ENCODE measurements around the gene MYORG. TPM values are rescaled to one million over a fixed set of nuclear protein-coding genes. Genes with fewer than 3 reads are reported as not detected.

The MYORG gene
- total RNA-seq, result 5.3 TPM
- long read RNA-seq, full-length matches to known transcripts, result 3 of 5 reads
- long read RNA-seq, partial matches to known transcripts, result 0 of 5 reads
- long read RNA-seq, other reads (novel, unspliced or antisense), result 2 of 5 reads

DNA sequence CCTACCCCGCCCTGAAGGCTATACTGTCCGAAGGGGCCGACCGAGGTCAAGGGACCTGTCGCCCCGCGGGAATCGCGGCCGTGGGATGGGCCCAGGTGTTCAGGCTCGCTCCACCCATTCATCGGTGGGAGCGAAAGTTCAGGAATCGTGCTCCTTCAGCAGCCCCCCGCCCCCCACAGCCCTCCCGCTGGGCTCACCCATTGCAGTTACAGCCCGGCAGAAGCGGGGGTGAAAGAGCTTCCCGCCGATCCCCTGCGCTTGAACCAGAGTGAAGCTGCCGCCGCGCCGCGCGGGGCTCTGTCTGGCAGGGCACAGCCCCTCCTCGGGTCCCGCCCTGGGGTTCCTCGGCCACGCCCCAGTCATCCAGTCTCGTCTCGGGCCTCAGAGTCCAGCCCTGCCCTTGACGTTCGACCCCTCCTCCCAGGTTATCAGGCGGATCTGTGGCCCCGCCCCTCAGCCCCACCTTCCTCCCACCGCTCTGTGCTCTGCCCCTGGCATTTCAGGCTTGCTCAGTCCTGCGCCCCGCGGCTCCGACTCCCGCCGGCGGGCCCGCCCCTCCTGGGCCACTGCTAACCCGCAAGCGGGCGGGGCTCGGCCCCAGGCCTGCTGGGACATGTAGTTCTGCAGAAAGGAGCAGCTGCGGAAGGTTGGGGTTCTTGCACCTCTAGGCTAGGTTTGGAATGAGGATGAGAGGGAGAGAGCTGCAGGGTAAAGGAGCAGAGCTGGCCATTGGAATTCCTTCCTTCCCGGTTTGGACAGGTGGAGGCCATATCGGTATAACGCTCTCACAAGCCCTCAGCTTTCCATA lies at the start of gene MYORG:
MYORG (minus strand) TSS at position 303 of the 808 bp plus-strand sequence. CDS start 3,955 bp downstream, outside the sequence.
- intact Hi-C loops (cut with micrococcal nuclease), result loop anchor here (5.0 kb wide), 1 partner anchor 44 kb away; no protein-coding TSS in a partner anchor
- ATAC-seq, result peak; percentile 80
- peak; percentile 96 for DNase-seq

DNA sequence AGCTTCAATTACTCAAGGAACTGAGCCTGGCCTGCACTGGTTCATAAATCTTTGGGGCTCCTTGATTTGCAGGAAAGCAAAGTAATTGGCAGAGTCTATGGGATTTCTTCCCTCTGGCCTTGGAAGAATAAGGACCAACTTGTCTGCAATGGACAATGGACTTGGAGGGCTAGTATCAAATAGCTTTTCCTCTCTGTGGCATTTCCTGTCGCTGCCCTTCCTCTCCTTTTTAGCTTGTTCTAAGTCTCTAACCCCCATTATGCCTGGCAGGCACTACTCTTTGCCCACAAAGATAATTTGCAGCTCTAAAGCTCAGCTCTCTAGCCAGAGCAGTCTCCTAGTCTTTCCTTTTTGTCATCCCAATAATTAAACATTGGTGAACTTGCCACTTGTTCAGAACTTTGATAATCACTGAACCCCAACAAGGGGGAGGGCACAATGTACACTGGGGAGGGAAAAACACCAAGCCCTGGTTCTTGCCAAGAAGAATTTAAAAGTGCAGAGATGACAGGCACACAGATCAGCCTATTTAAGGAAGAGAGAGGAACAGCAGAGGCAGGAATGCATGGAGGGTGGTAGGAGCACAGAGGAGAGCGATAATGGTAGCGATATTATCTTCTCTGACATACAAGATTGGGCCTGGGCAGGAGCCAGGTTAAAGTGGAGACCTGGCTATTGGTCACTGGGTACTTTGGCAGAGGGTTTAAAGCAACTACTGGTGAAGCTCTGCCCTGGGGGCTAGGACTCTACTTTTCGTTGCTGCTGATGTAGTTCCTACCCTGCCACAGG lies 43.2 kb upstream of the MYORG start:
- ATAC-seq (no peak), DNase-seq (no peak)
- intact Hi-C loops (cut with micrococcal nuclease), result no loop called here

DNA sequence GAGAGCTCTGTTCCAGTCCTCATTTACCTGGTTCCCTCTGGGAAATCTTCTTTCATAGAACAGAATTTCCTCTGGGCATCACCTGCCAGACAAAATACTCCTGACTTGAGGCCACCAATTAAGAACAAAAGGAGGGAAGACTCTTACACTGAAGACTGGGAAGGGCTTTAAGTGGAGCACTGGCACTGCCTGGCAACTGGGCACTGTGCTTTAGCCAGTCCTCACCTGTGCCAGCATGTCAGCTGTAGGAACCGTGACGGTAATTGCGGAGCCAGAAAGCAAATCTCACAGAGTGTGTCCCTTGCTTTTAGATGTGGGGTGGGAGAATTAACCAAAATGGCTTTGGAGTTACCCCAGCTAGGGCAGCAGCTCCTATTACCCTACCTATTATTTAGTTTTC lies 41.0 kb upstream of the MYORG start:
- no peak for ATAC-seq
- no peak for DNase-seq
- intact Hi-C loops (cut with micrococcal nuclease), result no loop called here

DNA sequence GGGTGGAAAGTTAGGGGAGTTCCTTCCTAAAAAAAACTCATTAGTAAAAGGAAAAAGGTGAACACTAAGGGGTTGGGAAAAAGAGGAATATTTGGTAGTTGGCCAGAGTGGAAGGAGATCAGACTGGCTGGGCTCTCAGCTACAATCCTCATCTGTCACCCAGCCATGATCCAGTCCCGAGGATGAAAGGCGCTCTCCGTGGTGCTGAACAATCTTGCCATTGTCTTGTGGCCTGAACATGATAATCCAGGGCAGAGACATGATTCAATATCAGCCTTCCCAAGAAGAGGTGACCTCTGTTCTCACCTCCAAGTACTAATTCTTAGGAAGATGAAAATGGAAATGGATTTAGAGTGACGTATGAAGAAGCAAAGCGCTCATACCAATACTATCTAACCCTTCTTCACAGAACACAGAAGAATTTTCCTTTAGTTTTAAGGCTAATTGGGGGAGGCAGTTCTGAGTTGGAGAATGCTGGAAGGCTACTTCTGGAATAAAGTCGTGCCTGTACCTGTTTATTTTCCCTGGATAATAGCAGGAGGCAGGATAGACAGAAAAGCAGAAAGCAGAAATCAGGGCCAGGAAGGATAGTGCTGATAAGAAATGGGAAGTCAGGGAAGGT lies 36.6 kb upstream of the MYORG start:
- ATAC-seq (peak; percentile 37), DNase-seq (peak; percentile 46)
- intact Hi-C loops (cut with micrococcal nuclease), result no loop called here

DNA sequence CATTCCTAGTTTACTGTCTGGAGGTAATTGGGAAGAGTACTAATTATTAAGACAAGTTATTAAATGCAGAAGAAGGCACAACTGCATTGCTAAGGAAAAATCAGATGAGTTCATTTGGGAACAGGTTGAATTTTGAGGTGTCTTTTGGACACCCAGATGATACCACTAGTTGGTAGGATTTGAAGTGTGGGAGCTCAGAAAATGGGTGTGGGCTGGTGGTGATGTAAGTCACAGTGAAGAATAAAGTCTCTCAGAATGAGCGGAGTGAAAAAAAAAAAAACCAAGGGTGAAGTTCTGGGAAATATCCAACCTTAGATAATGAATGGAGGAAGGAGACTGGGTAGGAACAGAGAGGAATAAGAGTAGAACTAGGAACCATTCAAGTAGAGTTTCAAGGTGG lies 35.6 kb upstream of the MYORG start:
- DNase-seq (no peak), ATAC-seq (no peak)
- intact Hi-C loops (cut with micrococcal nuclease), result no loop called here

DNA sequence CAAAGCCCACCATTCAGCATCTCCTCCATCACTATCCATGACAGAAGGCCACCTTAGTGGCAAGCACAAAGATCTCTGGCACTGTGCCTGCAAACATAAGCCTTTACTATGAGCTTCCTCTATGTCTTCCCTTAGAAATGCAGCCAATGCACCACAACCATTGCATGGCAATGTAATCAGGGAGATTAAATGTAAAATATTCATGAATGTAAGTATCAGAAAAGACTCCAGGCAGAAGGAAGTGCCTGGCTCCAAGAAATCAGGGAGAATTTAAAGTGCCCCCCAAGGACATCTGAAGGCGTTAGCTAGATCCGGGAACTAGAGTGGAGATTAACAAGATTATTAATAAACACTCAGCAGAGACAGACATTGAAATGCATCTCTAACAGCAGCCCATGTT lies 32.5 kb upstream of the MYORG start:
- no peak for ATAC-seq
- intact Hi-C loops (cut with micrococcal nuclease), result loop anchor here (10.0 kb wide), 1 partner anchor 86 kb away; no protein-coding TSS in a partner anchor
- DNase-seq, result no peak

DNA sequence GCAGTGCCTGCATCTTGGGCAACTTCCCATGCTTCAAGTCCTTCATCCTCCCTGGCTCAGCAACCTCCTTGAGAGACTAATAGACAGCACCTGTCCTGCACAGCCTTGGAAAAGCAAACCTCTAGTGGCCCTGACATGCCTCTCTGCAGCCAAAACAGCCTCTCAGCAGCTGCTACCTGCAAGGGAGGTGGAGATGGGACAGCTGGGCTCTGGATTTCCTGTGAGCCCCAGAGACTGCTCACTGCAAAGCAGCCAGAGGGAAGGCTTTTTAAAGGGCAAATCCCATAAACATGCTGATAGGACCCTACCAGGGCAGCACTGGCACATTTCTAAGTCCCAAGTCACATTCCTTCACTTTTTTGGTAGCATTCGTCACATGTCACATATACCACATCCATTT lies 31.5 kb upstream of the MYORG start:
- intact Hi-C loops (cut with micrococcal nuclease), result loop anchor here (10.0 kb wide), 1 partner anchor 87 kb away; no protein-coding TSS in a partner anchor
- ATAC-seq (no peak), DNase-seq (no peak)

DNA sequence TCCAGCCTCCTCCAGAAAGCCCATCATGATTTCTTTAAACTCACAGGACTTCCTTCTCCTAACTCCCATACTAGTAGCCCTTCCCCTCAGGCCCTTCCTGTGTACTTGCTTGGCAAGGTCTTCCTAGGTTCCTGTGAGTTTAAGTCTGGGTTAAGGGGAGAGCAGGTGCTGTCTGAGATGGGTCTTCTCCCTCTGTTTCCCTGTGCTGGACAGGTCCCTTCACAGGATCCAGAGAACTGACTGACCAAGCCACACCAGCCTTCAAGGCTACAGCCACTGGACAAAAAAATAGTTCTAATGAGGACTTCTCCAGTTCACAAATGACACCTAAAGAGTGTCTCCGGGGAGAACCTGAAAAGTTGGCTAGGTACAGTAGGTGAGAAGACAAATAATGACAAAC lies 29.5 kb upstream of the MYORG start:
- no peak for DNase-seq

DNA sequence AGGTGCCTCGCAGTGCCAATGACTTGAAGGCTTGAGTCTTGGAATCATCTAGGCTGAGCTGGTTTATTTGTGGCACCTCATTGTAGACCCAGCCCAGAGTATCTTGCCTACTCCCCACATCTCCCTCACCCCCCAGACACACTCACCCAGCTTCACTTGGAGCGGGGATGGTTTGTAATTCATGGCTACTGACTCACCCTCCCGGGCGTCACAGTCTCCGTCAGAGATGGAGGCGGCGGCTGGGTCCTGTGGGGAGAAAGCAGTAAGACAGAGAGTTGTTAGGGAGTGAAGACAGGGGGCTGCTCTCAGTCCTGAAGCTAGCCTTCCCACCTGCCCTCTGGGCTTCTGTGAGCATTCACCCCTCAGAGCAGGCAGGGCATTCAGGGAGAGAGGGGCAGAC lies 29.0 kb upstream of the MYORG start:
- ATAC-seq (no peak), DNase-seq (no peak)
- intact Hi-C loops (cut with micrococcal nuclease), result loop anchor here (10.0 kb wide), 1 partner anchor 89 kb away; no protein-coding TSS in a partner anchor

More for the DNA sequence above, 29.5 kb upstream of the MYORG start:
- intact Hi-C loops (cut with micrococcal nuclease), result loop anchor here (10.0 kb wide), 1 partner anchor 89 kb away; no protein-coding TSS in a partner anchor
- no peak for ATAC-seq

DNA sequence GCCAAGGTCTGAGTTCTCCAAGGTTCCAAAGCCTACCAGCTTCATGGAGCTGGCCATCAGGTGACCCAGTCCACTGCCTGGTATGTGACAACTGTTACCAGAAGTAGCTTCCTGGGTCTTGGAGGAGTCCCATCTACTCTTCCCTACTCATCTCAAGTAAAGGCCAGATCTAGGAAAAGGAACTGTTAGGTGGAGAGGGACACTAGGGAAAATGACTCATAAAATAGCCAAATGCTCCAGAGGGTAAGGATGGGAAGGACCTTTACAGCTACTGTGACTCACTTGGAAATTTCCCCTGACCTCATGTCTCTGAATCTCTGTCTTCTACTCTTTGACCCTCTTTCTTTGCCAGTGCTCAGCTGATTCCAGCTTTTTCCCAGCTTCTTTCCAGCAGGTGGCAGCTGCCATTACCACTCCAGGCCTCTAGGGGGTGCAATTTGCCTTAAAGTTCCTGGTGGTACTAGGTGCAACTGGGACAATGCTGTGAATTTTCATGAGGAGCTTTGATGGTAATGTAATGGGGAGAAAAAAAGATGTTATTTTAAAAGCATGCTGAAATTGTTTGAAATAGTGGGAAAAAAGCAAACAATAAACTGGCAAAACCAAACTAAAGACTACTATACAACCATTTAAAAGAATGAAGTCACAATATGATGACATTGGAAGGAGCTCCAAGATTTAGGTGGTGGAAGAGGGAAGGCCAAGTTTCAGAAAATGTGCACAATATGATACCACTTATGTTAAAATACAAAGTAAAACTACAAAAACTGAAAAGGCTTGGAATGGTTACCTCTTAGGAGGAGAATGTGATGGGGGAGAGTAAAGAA lies 27.1 kb upstream of the MYORG start:
- peak; percentile 67 for DNase-seq
- intact Hi-C loops (cut with micrococcal nuclease), result loop anchor here (10.0 kb wide), 1 partner anchor 91 kb away; no protein-coding TSS in a partner anchor
- ATAC-seq, result peak; percentile 63

DNA sequence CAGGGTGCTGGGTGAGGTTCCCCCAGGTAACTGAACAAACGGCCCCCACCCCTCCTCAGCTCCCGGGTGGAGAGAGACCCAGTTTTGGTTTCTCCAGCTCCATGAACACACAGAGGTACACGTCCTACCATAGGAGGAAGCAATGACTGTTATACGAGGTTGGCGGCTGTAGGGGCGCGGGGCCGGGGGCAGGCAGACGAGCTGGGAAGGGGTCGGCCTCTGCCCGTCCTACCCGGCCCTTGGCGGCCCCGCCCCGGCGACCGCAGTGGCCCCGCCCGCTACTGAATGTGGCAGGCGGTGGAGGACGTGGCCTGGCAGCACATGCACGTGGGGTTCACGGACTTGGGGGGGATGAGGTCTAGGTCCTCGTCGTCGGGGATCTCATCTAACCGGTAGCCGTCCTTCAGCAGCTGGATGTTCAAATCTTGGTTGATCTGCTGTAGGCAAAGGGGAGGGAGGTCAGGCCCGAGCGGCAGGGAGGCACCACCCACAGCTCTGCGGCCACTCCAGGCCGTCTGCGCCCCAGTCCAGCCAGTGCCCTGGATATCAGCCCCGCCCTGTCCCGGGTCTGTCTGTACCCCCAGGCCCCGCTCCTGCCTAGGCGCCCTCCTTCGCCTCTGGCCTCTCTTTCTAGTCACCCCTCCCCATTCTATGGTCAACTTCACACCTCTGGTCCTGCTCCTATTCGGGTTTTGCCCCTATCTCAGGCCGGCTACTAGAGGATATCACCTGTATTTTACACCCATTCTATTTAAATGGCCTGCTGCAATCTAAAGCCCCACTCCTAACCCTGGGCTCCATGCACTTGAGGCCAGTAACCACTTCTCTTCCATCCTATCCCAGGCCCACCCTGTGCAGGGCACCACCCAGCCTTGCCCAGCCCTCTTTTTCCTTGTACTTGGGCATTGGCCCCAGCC lies 24.2 kb upstream of the MYORG start:
- no peak for DNase-seq
- intact Hi-C loops (cut with micrococcal nuclease), result loop anchor here (10.0 kb wide), 1 partner anchor 94 kb away; no protein-coding TSS in a partner anchor
- ATAC-seq, result no peak

DNA sequence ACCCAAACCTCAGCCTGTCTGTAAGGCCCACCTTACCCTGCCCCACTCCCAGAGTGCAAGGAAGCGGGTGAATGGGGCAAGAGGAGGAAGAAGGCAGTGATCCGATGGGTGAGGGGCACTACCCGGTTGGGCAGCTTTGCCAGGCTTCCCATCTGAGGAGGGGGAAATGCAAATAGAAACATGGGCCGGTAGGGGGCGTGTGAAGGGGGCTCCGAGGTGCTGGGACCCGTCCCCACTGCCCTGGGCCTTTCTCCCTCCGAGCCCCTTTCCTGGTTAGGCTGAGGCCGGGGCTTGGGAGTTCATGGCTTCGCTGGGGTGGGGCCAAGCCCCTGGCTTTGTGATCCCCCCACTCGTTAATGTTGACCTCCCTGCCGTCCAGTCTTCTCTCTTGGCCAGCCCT lies 23.6 kb upstream of the MYORG start:
- intact Hi-C loops (cut with micrococcal nuclease), result loop anchor here (10.0 kb wide), 1 partner anchor 95 kb away; no protein-coding TSS in a partner anchor
- DNase-seq (no peak), ATAC-seq (no peak)

DNA sequence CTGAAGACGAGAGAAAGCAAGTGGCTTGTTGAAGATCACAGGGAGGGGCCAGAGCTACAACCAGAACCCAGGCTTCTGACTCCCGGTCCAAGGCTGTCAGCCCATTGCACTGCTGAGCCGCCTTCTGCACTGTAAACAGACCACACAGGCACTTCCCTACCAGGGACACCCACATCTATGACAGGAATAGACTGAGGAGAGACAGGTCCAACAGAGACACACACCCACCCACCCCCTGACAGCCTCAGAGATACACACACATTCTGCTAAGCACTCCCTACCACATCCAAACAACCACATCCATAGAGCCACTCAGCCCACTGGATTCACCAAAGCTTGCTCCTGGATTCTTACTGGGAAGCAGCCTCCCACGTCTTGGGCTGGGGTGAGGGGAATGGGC lies 23.0 kb upstream of the MYORG start:
- ATAC-seq (no peak), DNase-seq (no peak)
- intact Hi-C loops (cut with micrococcal nuclease), result loop anchor here (10.0 kb wide), 1 partner anchor 95 kb away; no protein-coding TSS in a partner anchor

DNA sequence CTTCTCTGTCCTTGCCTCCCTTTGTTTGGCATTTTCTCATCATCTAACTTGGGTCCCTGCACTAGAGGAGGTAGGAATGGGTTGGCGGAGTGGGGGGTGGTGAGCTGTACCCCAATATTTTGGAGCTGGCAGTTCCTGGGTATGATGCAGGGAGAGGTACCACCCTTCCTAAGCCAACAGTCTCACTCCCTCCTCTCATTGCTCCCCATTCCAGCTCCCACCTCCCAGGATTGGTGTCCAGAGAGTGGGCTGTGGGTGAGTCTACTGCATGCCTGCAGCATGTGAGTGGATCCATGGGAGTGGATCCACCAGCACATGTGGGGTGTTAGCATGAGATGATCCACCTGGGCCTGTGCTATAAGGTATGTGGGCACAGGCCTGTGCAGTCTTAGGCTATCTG lies 22.2 kb upstream of the MYORG start:
- DNase-seq (no peak), ATAC-seq (no peak)
- intact Hi-C loops (cut with micrococcal nuclease), result no loop called here

DNA sequence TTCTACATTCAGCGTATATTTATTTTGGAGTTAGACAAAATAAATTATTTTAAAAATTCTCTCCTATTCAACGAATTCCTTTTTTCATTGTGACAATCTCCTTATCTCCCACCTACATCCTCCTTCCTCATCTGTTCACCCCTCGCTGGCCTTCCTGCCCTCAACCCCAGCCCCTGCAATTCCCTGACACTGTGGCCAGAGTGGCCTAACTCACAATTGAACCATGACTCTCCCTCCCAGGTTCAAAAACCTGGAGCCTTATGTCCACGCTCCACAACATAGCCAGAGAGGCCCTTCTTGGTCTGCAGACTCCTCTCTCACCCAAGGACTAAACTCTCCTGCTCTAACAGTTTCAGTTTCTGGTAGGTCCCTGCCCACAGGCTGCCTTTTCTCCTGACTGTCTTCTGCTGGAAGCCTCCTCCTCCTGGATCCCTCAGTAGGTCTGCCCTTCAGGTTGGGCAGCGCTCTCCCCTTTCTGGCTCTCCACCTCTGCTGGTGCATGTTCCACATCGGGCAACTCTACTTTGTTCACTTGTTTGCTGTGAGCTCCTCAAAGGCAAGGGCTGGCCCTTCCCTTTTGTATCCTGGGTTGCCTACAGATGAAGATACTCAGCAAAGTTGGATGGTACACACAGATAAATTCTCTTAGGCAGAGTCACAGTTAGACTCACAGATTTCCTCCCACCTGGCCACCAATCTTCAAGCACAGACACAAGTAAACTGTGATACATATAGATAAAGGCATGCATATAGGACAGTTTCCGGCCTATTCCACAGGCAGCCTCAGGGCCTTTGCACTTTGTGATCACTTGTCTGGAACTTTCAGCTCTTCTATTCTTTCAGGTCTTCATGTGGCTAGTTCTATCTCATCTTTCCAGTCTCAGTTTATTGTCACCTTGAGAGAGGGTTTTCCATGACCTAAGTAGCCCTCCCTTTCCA lies 19.8 kb upstream of the MYORG start:
- no peak for ATAC-seq
- intact Hi-C loops (cut with micrococcal nuclease), result no loop called here

DNA sequence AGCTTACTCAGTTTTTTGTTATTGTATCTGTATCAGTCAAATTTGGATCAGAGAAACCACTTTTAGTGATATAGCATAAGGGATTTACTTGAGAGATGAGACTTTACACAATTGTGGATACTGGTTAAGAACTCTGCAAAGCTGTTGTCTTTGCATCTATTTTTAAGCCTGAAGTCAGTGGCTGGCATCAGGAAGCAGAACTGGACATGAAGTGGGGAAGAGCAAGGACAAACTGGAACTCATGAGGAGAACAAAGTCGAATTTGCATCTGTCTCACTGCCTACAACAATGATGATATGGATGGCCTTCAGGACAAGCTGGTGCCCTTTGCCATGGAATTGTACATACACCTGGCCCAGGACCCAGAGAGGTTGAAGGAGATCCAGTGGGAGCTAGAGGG lies 15.8 kb upstream of the MYORG start:
- no peak for DNase-seq
- peak; percentile 78 for ATAC-seq
- intact Hi-C loops (cut with micrococcal nuclease), result no loop called here

More for the DNA sequence above, 19.8 kb upstream of the MYORG start:
- DNase-seq, result no peak

All from left ventricle myocardium superior (tissue), 1 donor.